ENCODE results near the gene GDI2.
"Not testable (repeated sequence)": the region's sequence is repeated elsewhere in the genome, so short reads cannot be mapped to it uniquely, and the experiment has no call there.

The GDI2 gene
- total RNA-seq, result 133 to 194 (median 168) reads per million in 4 donors

- DNase-seq, result peak; percentile 92 to 98 (median 95)
Measured at GRCh38 chr10:5813341-5814109, at the start of gene GDI2. Gene GDI2 (minus strand): TSS chr10:5813434. CDS start chr10:5813258, 176 bp downstream.

GRCh38 chr10:5862360-5862961 is 49.2 kb upstream of the GDI2 start:
- no peak for DNase-seq

- no peak for DNase-seq
Measured at GRCh38 chr10:5860066-5860465, 46.8 kb upstream of the GDI2 start.

- DNase-seq, result no peak
Measured at GRCh38 chr10:5858811-5859210, 45.6 kb upstream of the GDI2 start.

GRCh38 chr10:5856701-5857004 is 43.4 kb upstream of the GDI2 start:
- no peak for DNase-seq

- DNase-seq, result no peak
Measured at GRCh38 chr10:5855979-5856700, 42.9 kb upstream of the GDI2 start.

- DNase-seq, result no peak
Measured at GRCh38 chr10:5854131-5854475, 40.9 kb upstream of the GDI2 start.

GRCh38 chr10:5846667-5847066 is 33.4 kb upstream of the GDI2 start:
- not testable (repeated sequence) for DNase-seq

- no peak for DNase-seq
Measured at GRCh38 chr10:5844345-5845055, 31.3 kb upstream of the GDI2 start.

- no peak for DNase-seq
Measured at GRCh38 chr10:5843686-5844344, 30.6 kb upstream of the GDI2 start.

GRCh38 chr10:5841965-5842364 is 28.7 kb upstream of the GDI2 start:
- no peak for DNase-seq

GRCh38 chr10:5840314-5841307 is 27.4 kb upstream of the GDI2 start:
- no peak for DNase-seq

- DNase-seq, result not testable (repeated sequence)
Measured at GRCh38 chr10:5836181-5836580, 22.9 kb upstream of the GDI2 start.

- DNase-seq, result no peak
Measured at GRCh38 chr10:5835446-5836095, 22.3 kb upstream of the GDI2 start.

- DNase-seq, result no peak
Measured at GRCh38 chr10:5833814-5834213, 20.6 kb upstream of the GDI2 start.

- DNase-seq, result no peak
Measured at GRCh38 chr10:5832946-5833345, 19.7 kb upstream of the GDI2 start.

GRCh38 chr10:5831446-5831782 is 18.2 kb upstream of the GDI2 start:
- no peak for DNase-seq

GRCh38 chr10:5830629-5831445 is 17.6 kb upstream of the GDI2 start:
- DNase-seq, result no peak

- DNase-seq, result no peak
Measured at GRCh38 chr10:5829267-5829666, 16.0 kb upstream of the GDI2 start.

- DNase-seq, result no peak
Measured at GRCh38 chr10:5828725-5829124, 15.5 kb upstream of the GDI2 start.

Measured in T-helper 1 cell (primary cell).